Thyroid gland (tissue), 4 donors: ENCODE data around the gene ARHGDIG.

Experiments used
- CTCF ChIP-seq, 6 experiments: fragments of 200-600 bp in 3 of 6; fragments of 450-650 bp in 3 of 6; sonication (generic) in 3 of 6; IDR thresholded peaks; one replicate each; pipeline ENCODE4 v1.5.1; 2016 to 2019; ENCODE audit warnings: antibody characterized with exemption in 6 of 6, mild to moderate bottlenecking in 2 of 6, inconsistent platforms in 1 of 6, moderate library complexity in 1 of 6
- POLR2A ChIP-seq, 2 donors: fragments of 450-650 bp; IDR thresholded peaks; one replicate each; pipeline ENCODE4 v1.6.1; 2017; ENCODE audit warnings: antibody characterized with exemption in 2 of 2, mild to moderate bottlenecking in 2 of 2, moderate library complexity in 1 of 2

- TF ChIP-seq CTCF (IDR thresholded peaks at IDR 0.05) (no peak), POLR2A (IDR thresholded peaks at IDR 0.05) (no peak)
These were observed 6.3 kb downstream of the ARHGDIG start for GRCh38 chr16:286491-287297.
